RWPE1 (cell line): Measurements from ENCODE around the gene TM4SF1.

ENCODE experiments used
- CTCF ChIA-PET: fragments of 350-600 bp; sonication (Branson Sonifier 250); formaldehyde crosslinking; extraction: SDS; loops from one replicate; lab custom pipeline; 2021; lab: Yijun Ruan, JAX
- POLR2A ChIA-PET: fragments of 400-600 bp; formaldehyde crosslinking; extraction: SDS; loops from one replicate; lab custom pipeline; 2020; ENCODE audit warnings: antibody characterized with exemption; ENCODE audit not compliant: low non-redundant PET; lab: Yijun Ruan, JAX
- DNase-seq: peaks from one replicate; pipeline ENCODE4 v3.0.0; 2012; ENCODE audit warnings: low spot score
- H3K27ac ChIP-seq: fragments of 450-650 bp; 2 replicates; pipeline ENCODE4 v1.5.1; 2017
- TF ChIP-seq, protein P1 (sequence below): fragments of 450-650 bp; conservative IDR thresholded peaks from 2 replicates; pipeline ENCODE4 v1.5.1; 2017; ENCODE audit warnings: low read depth, mild to moderate bottlenecking

The TM4SF1 gene

DNA sequence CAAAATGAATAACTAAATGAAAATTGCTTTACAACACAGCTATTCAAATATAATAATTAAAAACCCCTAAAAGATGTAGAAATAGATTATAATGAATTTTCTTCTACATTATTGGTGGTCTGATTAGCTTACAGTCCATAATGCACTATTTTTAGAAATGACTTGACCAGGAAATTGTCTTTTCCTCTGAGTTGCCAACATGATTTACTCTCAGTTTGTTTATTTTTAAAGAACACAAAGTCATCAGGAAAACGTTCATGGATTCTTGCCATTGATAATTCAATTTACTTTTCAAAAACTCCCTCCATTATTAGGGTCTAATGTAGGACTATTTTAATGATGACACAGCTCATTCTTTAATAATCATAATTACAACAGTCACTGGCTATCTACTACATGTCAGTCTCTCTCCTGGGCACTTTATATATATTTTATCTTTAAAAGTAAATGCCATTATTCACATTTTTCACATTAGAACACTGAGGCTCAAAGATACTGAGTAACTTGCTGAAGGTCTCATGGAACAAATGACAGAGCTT lies 45.2 kb downstream of the TM4SF1 start:
- TF ChIP-seq, protein P1, sequence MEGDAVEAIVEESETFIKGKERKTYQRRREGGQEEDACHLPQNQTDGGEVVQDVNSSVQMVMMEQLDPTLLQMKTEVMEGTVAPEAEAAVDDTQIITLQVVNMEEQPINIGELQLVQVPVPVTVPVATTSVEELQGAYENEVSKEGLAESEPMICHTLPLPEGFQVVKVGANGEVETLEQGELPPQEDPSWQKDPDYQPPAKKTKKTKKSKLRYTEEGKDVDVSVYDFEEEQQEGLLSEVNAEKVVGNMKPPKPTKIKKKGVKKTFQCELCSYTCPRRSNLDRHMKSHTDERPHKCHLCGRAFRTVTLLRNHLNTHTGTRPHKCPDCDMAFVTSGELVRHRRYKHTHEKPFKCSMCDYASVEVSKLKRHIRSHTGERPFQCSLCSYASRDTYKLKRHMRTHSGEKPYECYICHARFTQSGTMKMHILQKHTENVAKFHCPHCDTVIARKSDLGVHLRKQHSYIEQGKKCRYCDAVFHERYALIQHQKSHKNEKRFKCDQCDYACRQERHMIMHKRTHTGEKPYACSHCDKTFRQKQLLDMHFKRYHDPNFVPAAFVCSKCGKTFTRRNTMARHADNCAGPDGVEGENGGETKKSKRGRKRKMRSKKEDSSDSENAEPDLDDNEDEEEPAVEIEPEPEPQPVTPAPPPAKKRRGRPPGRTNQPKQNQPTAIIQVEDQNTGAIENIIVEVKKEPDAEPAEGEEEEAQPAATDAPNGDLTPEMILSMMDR: no peak
- CTCF ChIA-PET: interaction anchor here (0.6 to 0.7 kb wide), 3 partner anchors 45 to 236 kb away, joined by 3 to 6 read pairs (median 3); partner anchors contain the start of gene TM4SF1
- DNase-seq: no peak
- no peak overlapping the region for H3K27ac ChIP-seq
- POLR2A ChIA-PET: no interaction called here

DNA sequence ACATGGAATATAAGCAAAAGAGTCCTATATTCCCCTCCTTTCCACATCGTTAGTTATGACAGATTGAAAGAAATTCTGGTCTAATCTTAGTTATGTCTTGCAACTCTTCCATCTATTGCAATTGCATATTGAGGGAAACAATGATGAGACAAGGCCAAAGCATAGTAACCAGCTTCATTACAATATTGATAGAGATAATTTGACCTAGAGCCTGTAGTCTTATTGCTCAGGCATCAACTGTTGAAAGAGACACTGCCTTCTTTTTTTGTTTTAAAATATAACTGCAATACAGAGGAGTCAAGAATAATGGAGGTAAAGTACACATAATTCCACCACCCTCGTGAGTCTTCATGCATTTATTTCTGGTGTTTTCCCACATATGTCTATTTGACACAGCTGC lies 46.1 kb downstream of the TM4SF1 start:
- POLR2A ChIA-PET: no interaction called here

DNA sequence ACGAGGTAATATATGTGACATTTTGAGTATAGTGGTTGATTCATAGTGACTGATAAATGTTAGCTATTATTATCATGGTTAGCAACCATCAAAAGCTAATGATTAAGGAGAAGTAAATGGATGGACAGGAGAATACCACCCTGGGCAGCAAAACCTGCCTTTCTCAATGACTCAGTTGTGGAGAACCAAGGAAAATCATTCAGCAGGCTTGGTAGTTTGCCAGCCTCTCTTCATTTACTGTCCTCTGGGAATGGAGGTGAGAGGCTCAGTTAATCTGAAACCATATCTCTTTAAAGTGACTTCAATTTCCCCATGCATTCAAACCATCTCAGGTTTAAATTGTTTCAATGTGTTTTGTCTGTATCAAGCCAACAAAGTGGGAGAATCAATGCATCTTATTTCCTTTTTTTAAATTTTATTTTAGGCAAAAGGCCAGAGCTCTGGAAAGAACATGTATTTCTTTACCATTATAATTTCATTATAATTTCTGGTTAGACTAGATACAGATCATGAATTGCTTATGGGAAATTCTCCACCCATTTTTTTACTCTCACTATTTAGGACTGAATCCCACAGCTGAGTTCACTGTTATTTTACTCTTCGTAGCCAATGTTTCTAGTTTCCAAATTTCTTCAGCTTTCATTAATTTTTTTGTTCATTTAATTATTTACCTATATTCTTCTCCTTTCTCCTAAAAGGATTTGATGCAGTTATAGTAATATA lies 46.7 kb downstream of the TM4SF1 start:
- ChIA-PET POLR2A (no interaction called here), CTCF (interaction anchor here (0.5 kb wide), 1 partner anchor 149 kb away, joined by 4 read pairs; no protein-coding TSS in a partner anchor)
- H3K27ac ChIP-seq: no peak overlapping the region
- TF ChIP-seq, protein P1: no peak
- DNase-seq: no peak

More for the DNA sequence above, 46.1 kb downstream of the TM4SF1 start:
- no peak overlapping the region for H3K27ac ChIP-seq
- TF ChIP-seq, protein P1: no peak
- CTCF ChIA-PET: interaction anchor here (0.5 kb wide), 1 partner anchor 148 kb away, joined by 4 read pairs; no protein-coding TSS in a partner anchor
- DNase-seq: no peak

DNA sequence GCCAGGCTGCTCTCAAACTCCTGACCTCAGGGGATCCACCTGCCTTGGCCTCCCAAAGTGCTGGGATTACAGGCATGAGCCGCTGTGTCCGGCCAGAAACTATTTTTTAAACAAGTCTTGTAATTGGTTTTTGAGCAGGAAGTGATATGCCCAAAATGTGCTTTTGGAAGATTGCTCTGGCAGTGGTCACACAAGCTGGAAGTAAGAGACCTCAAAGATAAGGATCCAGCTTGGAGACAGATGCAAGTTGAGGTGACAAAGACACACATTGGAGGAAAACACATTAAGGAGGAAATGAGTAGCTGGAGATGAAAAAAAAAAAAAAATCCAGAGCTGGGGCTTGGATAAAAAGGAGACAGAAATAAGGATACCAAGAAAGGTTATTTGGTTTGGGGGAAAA lies 50.3 kb downstream of the TM4SF1 start:
- DNase-seq: no peak
- POLR2A ChIA-PET: no interaction called here
- H3K27ac ChIP-seq: no peak overlapping the region
- CTCF ChIA-PET: no interaction called here
- TF ChIP-seq, protein P1: no peak

DNA sequence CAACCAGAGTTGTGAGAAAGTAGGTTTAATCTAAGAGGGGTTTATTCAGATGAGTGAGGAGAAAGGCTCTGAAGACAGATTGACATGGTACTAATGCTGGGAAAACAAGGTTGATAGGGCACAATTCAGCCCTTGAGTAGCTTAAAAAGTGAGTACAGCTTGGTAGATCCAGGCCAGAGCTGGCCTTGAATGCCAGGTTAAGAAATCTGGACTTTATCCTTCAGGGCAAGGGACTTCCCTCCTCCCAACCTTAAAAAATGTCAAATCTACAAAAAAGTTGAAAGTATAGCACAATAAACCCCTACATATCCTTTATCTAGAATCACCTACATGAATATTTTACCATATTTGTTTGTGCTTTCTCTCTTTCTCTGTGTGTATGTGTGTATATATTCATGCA lies 51.9 kb downstream of the TM4SF1 start:
- ChIA-PET CTCF (no interaction called here), POLR2A (no interaction called here)
- TF ChIP-seq, protein P1: no peak
- no peak for DNase-seq
- H3K27ac ChIP-seq: no peak overlapping the region

DNA sequence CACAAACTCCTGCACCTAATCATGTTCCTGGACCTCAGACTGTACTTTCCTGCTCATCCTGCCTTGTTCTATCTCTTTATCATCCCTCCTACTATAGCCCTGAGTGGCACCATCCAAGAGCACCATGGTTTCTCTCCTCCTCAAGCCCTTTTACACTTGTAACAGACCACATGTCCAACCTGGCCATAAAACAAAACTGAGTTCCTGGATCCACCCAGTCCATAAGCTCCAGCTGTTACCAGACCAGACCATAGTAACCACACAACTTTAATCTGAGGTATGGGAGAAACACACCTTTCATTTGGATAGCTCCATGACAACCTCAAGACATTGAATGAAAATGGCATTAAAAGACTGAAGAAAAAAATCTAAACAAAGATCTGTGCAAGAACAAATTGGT lies 53.1 kb downstream of the TM4SF1 start:
- TF ChIP-seq, protein P1: no peak
- DNase-seq: no peak
- H3K27ac ChIP-seq: no peak overlapping the region
- POLR2A ChIA-PET: no interaction called here
- CTCF ChIA-PET: interaction anchor here (0.6 kb wide), 1 partner anchor 28 kb away, joined by 3 read pairs; no protein-coding TSS in a partner anchor
